OCI-M1 (cell line): ENCODE results near the gene ANKHD1.
"Not testable (repeated sequence)": the region's sequence is repeated elsewhere in the genome, so short reads cannot be mapped to it uniquely, and the experiment has no call there.

Source experiments
- DNase-seq: peaks from one replicate; lab custom pipeline; 2025; lab: John Stamatoyannopoulos, UW

The ANKHD1 gene

GRCh38 chr5:140421375-140421774 lies 19.7 kb downstream of the ANKHD1 start:
- DNase-seq: not testable (repeated sequence)

GRCh38 chr5:140423609-140424008 lies 22.0 kb downstream of the ANKHD1 start:
- no peak for DNase-seq

- DNase-seq: no peak
These were observed 22.5 kb downstream of the ANKHD1 start for GRCh38 chr5:140424135-140424534.

GRCh38 chr5:140427726-140428125 lies 26.1 kb downstream of the ANKHD1 start:
- DNase-seq: not testable (repeated sequence)

- no peak for DNase-seq
These were observed 28.1 kb downstream of the ANKHD1 start for GRCh38 chr5:140429724-140430123.

GRCh38 chr5:140432212-140432611 lies 30.6 kb downstream of the ANKHD1 start:
- DNase-seq: no peak

- no peak for DNase-seq
These were observed 31.3 kb downstream of the ANKHD1 start for GRCh38 chr5:140432916-140433315.

- DNase-seq: not testable (repeated sequence)
These were observed 55.7 kb downstream of the ANKHD1 start for GRCh38 chr5:140457368-140457767.

GRCh38 chr5:140466981-140467742 lies 65.5 kb downstream of the ANKHD1 start:
- no peak for DNase-seq

- no peak for DNase-seq
These were observed 66.6 kb downstream of the ANKHD1 start for GRCh38 chr5:140468188-140468587.

GRCh38 chr5:140469259-140469658 lies 67.6 kb downstream of the ANKHD1 start:
- DNase-seq: no peak

- DNase-seq: no peak
These were observed 78.8 kb downstream of the ANKHD1 start for GRCh38 chr5:140480310-140481014.

GRCh38 chr5:140481758-140482157 lies 80.1 kb downstream of the ANKHD1 start:
- no peak for DNase-seq

GRCh38 chr5:140483055-140483454 lies 81.4 kb downstream of the ANKHD1 start:
- DNase-seq: no peak

GRCh38 chr5:140488141-140488540 lies 86.5 kb downstream of the ANKHD1 start:
- not testable (repeated sequence) for DNase-seq

GRCh38 chr5:140488914-140489313 lies 87.3 kb downstream of the ANKHD1 start:
- no peak for DNase-seq

GRCh38 chr5:140497897-140498296 lies 96.3 kb downstream of the ANKHD1 start:
- peak; percentile 29 for DNase-seq

- no peak for DNase-seq
These were observed 97.0 kb downstream of the ANKHD1 start for GRCh38 chr5:140498591-140498990.

- no peak for DNase-seq
These were observed 101.2 kb downstream of the ANKHD1 start for GRCh38 chr5:140502834-140503233.

GRCh38 chr5:140509898-140510297 lies 108.3 kb downstream of the ANKHD1 start:
- DNase-seq: no peak

GRCh38 chr5:140513124-140513523 lies 111.5 kb downstream of the ANKHD1 start:
- DNase-seq: no peak

GRCh38 chr5:140524003-140524402 lies 122.4 kb downstream of the ANKHD1 start:
- DNase-seq: no peak

- DNase-seq: no peak
These were observed 138.6 kb downstream of the ANKHD1 start for GRCh38 chr5:140540227-140540626.
